PC-3 (cell line): ENCODE data around the gene TLR6.

Experiments used
- EZH2 ChIP-seq: fragments of 300-600 bp; sonication (generic); IDR thresholded peaks from one replicate; pipeline ENCODE4 v1.6.1; 2017; ENCODE audit warnings: antibody characterized with exemption, mild to moderate bottlenecking, low read length; ENCODE audit not compliant: unreplicated experiment
- EZH2phosphoT487 ChIP-seq: fragments of 300-600 bp; sonication (generic); IDR thresholded peaks from 2 replicates; pipeline ENCODE4 v1.6.1; 2018; ENCODE audit warnings: mild to moderate bottlenecking, antibody characterized with exemption, low read length, borderline replicate concordance
- TF ChIP-seq, protein P1 (sequence below): fragments of 300-600 bp; sonication (generic); conservative IDR thresholded peaks from 2 replicates; pipeline ENCODE4 v1.5.1; 2017; ENCODE audit warnings: antibody characterized with exemption, low read depth, mild to moderate bottlenecking, low read length

DNA sequence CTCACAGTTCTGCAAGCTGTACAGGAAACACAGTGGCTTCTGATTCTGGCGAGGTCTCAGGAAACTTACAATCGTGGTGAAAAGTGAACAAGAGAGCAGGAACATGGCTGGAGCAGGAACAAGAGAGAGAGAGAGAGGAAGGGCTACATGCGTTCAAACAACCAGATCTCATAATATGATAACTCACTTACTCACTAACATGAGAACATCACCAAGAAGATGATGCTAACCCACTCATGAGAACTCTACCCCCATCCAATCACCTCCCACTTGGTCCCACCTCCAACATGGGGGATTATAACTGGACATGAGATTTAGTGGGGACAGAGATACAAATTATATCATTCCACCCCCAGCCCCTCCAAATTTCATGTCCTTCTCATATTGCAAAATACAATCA lies 42.2 kb downstream of the TLR6 start:
- TF ChIP-seq, protein P1, sequence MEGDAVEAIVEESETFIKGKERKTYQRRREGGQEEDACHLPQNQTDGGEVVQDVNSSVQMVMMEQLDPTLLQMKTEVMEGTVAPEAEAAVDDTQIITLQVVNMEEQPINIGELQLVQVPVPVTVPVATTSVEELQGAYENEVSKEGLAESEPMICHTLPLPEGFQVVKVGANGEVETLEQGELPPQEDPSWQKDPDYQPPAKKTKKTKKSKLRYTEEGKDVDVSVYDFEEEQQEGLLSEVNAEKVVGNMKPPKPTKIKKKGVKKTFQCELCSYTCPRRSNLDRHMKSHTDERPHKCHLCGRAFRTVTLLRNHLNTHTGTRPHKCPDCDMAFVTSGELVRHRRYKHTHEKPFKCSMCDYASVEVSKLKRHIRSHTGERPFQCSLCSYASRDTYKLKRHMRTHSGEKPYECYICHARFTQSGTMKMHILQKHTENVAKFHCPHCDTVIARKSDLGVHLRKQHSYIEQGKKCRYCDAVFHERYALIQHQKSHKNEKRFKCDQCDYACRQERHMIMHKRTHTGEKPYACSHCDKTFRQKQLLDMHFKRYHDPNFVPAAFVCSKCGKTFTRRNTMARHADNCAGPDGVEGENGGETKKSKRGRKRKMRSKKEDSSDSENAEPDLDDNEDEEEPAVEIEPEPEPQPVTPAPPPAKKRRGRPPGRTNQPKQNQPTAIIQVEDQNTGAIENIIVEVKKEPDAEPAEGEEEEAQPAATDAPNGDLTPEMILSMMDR, result no peak
- TF ChIP-seq EZH2phosphoT487 (no peak), EZH2 (no peak)
